GM21717 (cell line): ENCODE results near the gene MEIS1.

Experiments used
- ATAC-seq: cut with Tn5 transposase; IDR thresholded peaks from one replicate; pipeline ENCODE4 v1.9.1; 2021; ENCODE audit warnings: mild to moderate bottlenecking, moderate library complexity; ENCODE audit not compliant: unreplicated experiment

Gene MEIS1

GRCh38 chr2:66431846-66432587 is 2.9 kb upstream of the MEIS1 start:
- no peak for ATAC-seq

GRCh38 chr2:66432801-66433694 is 1.9 kb upstream of the MEIS1 start:
- no peak for ATAC-seq

DNA sequence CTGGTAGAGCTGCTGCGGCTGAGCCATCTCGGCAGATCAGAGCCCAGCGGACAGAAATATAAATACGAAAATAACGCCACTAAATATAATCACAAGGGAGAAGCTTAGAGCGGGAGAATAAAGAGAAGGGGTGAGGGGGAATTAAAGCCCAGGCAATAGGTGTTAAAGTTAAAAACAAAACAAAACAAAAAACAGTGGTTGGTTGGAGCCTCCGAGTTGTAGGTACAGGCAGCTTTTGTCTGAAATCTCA is 1.3 kb upstream of the MEIS1 start:
- no peak for ATAC-seq

- peak; percentile 47 for ATAC-seq
Measured at GRCh38 chr2:66433945-66434678, 813 bp upstream of the MEIS1 start.

DNA sequence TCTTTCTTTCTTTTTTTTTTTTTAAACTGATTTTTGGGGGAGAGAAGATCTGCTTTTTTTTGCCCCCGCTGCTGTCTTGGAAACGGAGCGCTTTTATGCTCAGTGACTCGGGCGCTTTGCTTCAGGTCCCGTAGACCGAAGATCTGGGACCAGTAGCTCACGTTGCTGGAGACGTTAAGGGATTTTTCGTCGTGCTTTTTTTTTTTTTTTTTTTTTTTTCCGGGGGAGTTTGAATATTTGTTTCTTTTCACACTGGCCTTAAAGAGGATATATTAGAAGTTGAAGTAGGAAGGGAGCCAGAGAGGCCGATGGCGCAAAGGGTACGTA is 587 bp downstream of the MEIS1 start:
- ATAC-seq, result no peak

DNA sequence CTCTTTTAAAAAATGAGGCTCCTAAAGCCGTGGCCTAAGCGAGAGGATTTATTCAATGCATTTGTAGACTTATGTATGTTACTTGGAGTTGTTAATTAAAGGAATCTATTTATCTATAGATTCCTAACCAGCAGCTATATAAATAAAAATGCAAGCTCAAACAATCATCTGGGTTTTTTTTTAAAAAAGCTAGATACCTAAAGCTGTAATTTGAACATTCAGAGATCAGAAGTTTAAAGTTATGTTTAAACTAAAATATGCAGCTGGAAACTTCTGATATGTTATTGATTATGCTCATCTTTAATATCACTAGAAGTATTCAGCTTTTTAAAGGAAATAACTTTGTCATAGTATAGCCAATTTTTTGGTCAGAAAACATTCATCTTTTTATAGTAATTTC is 1.0 kb downstream of the MEIS1 start:
- ATAC-seq, result no peak

DNA sequence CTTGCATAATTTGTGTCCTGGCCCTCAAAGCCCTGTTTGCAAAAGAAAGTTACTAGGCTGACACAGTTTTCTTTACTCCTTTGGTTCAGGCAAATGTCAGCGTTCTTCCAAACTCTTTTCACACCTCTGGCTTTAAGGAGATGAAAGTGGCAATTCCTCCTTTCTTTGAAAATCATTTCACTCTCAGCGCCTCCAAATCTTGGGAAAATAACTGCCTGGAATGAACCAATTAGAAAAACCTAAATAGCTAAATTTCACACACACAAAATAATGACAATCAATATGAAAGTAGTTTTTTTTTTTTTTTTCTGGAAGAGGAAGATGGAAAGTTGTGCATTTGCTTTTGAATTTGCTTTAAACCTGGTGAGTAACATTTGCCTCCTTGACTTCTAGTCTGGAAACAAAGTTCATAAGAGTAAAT is 1.7 kb downstream of the MEIS1 start:
- ATAC-seq, result no peak

GRCh38 chr2:66437109-66437690 is 2.3 kb downstream of the MEIS1 start:
- ATAC-seq, result no peak

DNA sequence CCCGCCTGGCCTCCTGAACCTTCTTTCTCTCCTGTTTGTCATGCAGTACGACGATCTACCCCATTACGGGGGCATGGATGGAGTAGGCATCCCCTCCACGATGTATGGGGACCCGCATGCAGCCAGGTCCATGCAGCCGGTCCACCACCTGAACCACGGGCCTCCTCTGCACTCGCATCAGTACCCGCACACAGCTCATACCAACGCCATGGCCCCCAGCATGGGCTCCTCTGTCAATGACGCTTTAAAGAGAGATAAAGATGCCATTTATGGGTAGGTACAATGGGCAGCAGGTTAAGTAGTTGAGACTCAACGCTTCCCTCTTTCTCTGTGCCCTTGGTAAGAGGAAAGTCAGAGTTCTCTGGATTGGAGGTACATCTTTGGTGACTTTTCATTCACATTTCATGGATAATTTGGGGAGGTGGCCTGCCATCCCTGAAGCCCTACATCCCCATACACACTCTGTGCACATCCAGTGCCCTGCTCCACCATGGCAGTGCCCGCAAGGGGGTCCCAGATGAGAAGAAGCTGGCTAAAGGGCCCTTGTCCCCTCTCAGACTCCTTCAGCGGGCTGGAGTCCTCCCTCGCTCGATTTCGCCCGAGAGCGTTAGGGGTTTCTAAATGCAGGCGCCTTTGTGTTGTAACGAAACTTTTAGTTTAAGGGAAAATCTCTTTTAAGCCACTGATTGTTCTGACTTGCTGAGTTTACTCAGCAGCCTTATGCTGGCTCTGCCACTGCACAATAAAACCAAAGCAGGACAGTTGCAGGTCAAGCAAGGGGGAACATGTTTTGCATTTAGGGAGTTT is 3.0 kb downstream of the MEIS1 start:
- no peak for ATAC-seq

GRCh38 chr2:66438498-66438833 is 3.5 kb downstream of the MEIS1 start:
- no peak for ATAC-seq

DNA sequence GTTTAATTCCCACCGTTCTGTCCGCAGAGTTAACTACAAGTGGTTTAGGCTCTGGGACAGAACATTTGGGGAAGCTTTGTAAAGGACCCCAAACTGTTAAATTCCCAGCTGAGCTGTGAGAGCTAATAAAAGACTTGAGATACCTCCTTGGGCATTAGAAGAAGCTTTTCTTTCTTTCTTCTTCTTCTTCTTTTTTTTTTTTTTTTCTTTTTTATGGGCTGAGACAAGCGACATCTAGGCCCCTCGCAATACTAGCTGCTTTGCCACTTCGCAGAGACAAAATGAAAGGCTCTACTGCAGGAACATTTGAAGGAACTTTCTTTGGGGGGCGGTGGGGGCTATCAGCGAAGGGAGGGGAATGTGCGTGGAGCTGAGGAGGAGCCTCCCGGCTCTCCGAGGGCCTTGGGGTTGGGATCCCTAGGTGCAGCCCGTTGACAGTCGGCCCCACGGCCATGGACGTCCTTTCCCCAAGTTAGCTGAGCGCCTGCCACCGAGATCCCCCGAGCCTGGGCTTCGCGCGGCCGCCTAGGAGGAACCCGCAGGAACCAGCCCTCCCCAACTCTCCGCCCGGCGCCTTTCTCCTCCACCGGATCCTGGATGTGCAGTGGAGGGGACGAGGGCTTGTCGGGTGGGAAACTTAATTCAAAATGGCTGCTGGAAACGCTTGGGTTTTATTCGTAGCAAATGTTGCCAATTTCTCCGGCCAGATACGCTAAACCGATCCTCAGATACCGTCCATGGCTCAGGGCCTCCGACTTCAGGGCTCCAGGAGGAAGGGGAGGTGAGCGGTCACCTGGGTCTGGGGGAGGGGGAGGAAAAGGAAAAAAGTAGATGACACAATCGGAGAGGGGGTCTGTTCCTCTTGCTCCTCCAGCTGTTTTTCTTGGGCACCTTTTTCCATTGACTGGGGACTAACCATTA is 4.2 kb downstream of the MEIS1 start:
- ATAC-seq, result no peak

GRCh38 chr2:66439812-66440542 is 5.1 kb downstream of the MEIS1 start:
- no peak for ATAC-seq

- no peak for ATAC-seq
Measured at GRCh38 chr2:66440708-66441497, 6.0 kb downstream of the MEIS1 start.

DNA sequence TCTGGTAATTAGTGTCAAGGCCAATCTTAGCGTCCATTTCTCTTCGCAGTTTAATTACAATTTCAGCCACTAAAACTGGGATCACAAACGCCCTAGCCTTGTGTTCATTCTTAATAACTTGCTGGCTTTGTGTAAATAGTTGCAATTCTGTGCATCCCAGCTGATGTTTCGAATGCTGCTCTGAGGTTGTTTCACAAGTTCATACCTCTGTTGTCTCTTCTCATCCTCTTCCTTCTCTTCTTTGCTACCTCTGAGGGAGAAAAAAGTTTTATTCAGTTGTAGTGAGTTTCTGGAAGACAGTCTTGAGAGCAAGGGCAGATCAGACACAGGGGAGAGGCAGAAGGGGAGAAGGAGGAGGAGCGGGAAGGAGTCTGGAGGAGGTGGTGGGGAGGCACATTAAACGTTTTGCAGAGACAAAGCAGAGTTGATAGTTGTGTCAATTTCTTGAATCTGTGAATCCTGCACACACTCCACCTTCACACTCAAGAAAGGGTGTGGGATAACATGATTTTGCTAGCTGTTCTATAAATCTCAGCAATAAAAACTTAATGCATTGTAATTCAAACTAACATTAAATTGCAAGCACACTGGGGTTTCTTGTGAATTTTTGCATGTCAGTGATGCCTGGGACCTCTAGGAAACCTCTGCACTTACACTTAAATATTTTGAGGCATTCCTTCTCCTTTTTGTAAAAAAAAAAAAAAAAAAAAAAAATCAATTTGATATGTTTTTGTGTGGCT is 6.8 kb downstream of the MEIS1 start:
- no peak for ATAC-seq

- no peak for ATAC-seq
Measured at GRCh38 chr2:66442516-66443185, 7.7 kb downstream of the MEIS1 start.

GRCh38 chr2:66443186-66443978 is 8.5 kb downstream of the MEIS1 start:
- no peak for ATAC-seq
